OCI-LY3 (cell line): ENCODE results near the gene UCN2.
"Not testable (repeated sequence)": the region's sequence is repeated elsewhere in the genome, so short reads cannot be mapped to it uniquely, and the experiment has no call there.

ENCODE experiments used
- CTCF ChIP-seq: fragments of 200-600, 300-600 bp; sonication (generic); IDR thresholded peaks from 2 replicates; pipeline ENCODE4 v1.5.1; 2014; ENCODE audit warnings: antibody characterized with exemption, low read length, low read depth
- EZH2phosphoT487 ChIP-seq: fragments of 200-600 bp; shearing (Covaris generic); IDR thresholded peaks from 2 replicates; pipeline ENCODE4 v1.6.1; 2018; ENCODE audit warnings: antibody characterized with exemption, mixed run types, low read depth

DNA sequence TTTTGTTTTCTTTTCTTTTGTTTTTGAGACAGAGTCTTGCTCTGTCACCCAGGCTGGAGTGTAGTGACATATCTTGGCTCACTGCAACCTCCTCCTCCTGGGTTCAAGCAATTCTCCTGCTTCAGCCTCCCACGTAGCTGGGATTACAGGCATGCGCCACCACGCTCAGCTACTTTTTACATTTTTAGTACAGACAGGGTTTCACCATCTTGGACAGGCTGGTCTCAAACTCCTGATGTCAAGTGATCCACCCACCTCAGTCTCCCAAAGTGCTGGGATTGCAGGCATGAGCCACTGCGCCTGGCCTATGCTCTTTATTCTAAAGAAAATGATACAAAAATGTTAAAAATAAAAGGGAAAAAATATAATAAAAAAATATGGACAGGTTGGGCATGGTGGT, 32.9 kb downstream of the UCN2 start:
- TF ChIP-seq CTCF, EZH2phosphoT487: not testable (repeated sequence)
